HG03354 (cell line): ENCODE results near the gene ETFRF1.

ENCODE experiments used
- ATAC-seq: cut with Tn5 transposase; IDR thresholded peaks from one replicate; pipeline ENCODE4 v1.9.1; 2021; ENCODE audit warnings: mild to moderate bottlenecking; ENCODE audit not compliant: unreplicated experiment, poor library complexity, severe bottlenecking

The ETFRF1 gene

DNA sequence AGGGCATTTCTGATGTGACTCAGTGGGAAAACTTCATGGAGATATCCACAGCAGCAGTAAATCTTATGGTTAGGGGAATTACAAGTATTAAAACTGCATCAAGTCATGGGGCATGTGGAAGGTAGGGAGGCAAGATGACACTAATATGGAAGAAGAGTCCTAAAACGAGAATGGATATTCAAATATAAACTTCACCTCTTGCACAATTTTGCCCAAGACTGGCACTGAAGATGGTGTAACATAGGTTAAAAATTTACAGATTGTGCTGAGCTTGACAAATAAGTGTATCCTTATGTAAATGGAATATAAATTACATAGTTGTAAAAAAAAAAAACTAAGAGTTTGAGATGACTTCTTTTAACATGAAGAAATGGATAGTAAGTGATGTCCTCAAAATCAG lies 12.8 kb downstream of the ETFRF1 start:
- ATAC-seq = no peak

DNA sequence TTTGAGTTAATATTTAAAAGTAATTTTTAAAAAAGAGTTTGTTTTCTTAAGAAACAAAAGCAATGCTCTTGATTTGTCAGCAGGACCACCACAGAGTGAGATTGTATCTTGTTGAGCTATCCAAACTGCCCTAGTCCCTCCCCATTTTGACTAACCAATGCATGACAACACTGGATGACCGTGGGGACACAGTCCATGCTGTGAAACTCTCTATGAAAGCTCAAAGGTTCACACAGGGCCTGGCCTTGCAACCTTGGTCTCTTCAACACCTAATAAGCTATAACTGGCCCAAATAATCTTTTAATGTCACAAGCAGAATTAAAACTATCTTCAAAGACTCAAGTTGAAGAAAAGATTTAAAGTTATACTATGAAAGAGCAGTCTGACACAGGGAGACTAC lies 13.5 kb downstream of the ETFRF1 start:
- no peak for ATAC-seq

- ATAC-seq = no peak
Measured at GRCh38 chr12:25213338-25213737, 18.3 kb downstream of the ETFRF1 start.

GRCh38 chr12:25236190-25236589 lies 41.2 kb downstream of the ETFRF1 start:
- no peak for ATAC-seq

DNA sequence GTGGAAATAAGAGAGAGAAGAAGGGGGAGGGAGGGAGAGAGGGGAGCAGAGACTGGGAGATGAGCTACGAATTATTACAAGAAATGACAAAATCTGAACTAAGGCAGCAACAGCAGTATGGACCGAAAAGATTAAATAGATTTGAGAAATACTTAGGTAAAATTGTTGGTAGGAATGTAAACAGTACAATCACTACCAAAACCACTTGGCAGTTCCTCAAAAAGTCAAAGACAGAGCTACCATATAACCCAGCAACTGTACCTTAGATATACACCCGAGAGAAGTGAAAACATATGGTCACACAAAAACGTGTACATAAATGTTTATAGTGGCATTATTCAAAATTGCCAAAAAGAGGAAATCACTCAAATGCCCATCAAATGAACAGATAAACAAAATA lies 41.6 kb downstream of the ETFRF1 start:
- ATAC-seq = no peak

GRCh38 chr12:25241167-25242020 lies 46.4 kb downstream of the ETFRF1 start:
- ATAC-seq = peak; percentile 75

GRCh38 chr12:25242981-25243679 lies 48.1 kb downstream of the ETFRF1 start:
- no peak for ATAC-seq

GRCh38 chr12:25243680-25243990 lies 48.6 kb downstream of the ETFRF1 start:
- no peak for ATAC-seq

- ATAC-seq = no peak
Measured at GRCh38 chr12:25245491-25245890, 50.5 kb downstream of the ETFRF1 start.

- ATAC-seq = no peak
Measured at GRCh38 chr12:25248137-25248536, 53.1 kb downstream of the ETFRF1 start.

DNA sequence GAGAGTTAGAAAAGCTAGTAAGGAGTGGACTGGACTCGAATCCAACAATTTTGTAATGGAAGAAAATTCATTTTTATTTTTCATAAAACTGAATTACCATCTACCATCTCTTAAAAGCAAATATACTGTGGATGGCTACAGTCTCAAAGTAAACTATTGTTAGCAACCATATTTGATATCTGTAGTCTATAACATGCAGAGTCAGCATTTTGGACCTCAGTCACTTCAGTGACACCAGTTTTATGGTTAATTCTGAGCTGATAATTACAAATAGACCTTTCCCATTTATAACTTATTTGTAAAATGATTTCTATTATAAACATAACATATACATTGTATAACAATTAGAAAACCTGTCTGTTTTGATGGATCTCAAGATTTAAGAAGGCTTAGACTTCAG lies 53.7 kb downstream of the ETFRF1 start:
- no peak for ATAC-seq

GRCh38 chr12:25249931-25250738 lies 55.1 kb downstream of the ETFRF1 start:
- ATAC-seq = peak; percentile 43

GRCh38 chr12:25250744-25251730 lies 56.0 kb downstream of the ETFRF1 start, which contains the start of gene KRAS:
Gene KRAS (minus strand): TSS chr12:25250929.
- peak; percentile 84 for ATAC-seq

GRCh38 chr12:25251769-25252168 lies 56.7 kb downstream of the ETFRF1 start:
- no peak for ATAC-seq

GRCh38 chr12:25252946-25253345 lies 57.9 kb downstream of the ETFRF1 start:
- no peak for ATAC-seq

- ATAC-seq = no peak
Measured at GRCh38 chr12:25253371-25254068, 58.5 kb downstream of the ETFRF1 start.

- ATAC-seq = no peak
Measured at GRCh38 chr12:25254271-25254880, 59.3 kb downstream of the ETFRF1 start.
